ENCODE data around the gene ALX4.

GRCh38 chr11:44335052-44335760 lies 25.3 kb upstream of the ALX4 start:
- TF ChIP-seq RAD21 (IDR thresholded peaks at IDR 0.05 in 1 of 2, conservative IDR thresholded peaks at IDR 0.05 in 1 of 2; ENCODE audit: low read depth in 2 of 2, low read length in 2 of 2) (no peak), CBX8 (IDR thresholded peaks at IDR 0.05; ENCODE audit: borderline replicate concordance, low read depth, low read length) (no peak), POLR2A (IDR thresholded peaks at IDR 0.05; ENCODE audit: control extremely low read depth in 1 of 2, low read depth in 2 of 2, low read length in 2 of 2) (no peak), CTCF (IDR thresholded peaks at IDR 0.05; ENCODE audit: control extremely low read depth in 1 of 3, insufficient read depth in 1 of 3, low read depth in 1 of 3, low read length in 3 of 3) (no peak), NRF1 (IDR thresholded peaks at IDR 0.05; ENCODE audit: low read depth, low read length) (no peak)
- TF ChIP-seq, protein P1, sequence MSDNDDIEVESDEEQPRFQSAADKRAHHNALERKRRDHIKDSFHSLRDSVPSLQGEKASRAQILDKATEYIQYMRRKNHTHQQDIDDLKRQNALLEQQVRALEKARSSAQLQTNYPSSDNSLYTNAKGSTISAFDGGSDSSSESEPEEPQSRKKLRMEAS (IDR thresholded peaks at IDR 0.05) = no peak
